Fibroblast of villous mesenchyme (primary cell): ENCODE measurements around the gene MRPL42. TPM values are rescaled to one million over a fixed set of nuclear protein-coding genes. Genes with fewer than 3 reads are reported as not detected.
A peak's percentile ranks its signal among the peaks of the same experiment; 100 is the strongest.

ENCODE experiments used
- DNase-seq: peaks from one replicate; pipeline ENCODE4 v3.0.0-alpha.2; 2010; ENCODE audit warnings: low read depth
- H3K4me3 ChIP-seq: 2 replicates; pipeline ENCODE4 v1.5.1; 2011; ENCODE audit warnings: low read depth, mild to moderate bottlenecking, low read length
- CTCF ChIP-seq: IDR thresholded peaks from 2 replicates; pipeline ENCODE4 v1.5.1; 2012; ENCODE audit warnings: low read depth, mild to moderate bottlenecking, low read length; ENCODE audit not compliant: insufficient read depth
- total RNA-seq: library from RNA; depleted of rRNA; stranded (reverse); fragments of >200 nt; gene quantifications from 2 replicates; pipeline ENCODE4 v1.2.3, GENCODE V29; 2012

MRPL42 gene
- total RNA-seq, 1 donor: 57.0 TPM

- TF ChIP-seq CTCF: no peak
- DNase-seq: no peak
- H3K4me3 ChIP-seq: no peak overlapping the region
These were observed 6.4 kb upstream of the MRPL42 start for GRCh38 chr12:93460902-93461301.

- no peak for TF ChIP-seq CTCF
- H3K4me3 ChIP-seq: no peak overlapping the region
- DNase-seq: no peak
These were observed 5.8 kb upstream of the MRPL42 start for GRCh38 chr12:93461503-93461902.

DNA sequence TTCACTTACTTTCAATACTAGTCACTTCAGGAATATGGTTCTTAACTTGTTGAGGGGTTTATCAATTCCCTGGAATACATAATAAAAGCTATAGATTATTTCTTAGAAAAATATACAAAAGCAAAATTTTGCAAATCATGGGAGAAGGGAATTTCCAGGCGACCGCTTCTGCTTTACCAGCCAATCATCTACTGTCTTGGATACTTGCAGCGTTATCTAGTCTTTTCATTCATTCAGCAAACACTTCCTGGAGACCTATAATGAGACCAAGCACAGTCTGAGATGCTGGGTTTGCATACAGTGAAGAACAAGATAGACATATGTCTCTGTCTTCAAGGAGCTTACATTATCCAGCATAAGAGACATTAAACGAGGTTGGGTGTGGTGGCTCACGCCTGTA, 1.5 kb upstream of the MRPL42 start:
- no peak for TF ChIP-seq CTCF
- no peak overlapping the region for H3K4me3 ChIP-seq

GRCh38 chr12:93466625-93467350, 526 bp upstream of the MRPL42 start:
- no peak for TF ChIP-seq CTCF
- no peak for DNase-seq

More for the DNA sequence above, 1.5 kb upstream of the MRPL42 start:
- DNase-seq: no peak

GRCh38 chr12:93468008-93468371, 676 bp downstream of the MRPL42 start:
- TF ChIP-seq CTCF: no peak
- peak; percentile 2 for DNase-seq
- peak overlapping the region; percentile 68 for H3K4me3 ChIP-seq

More at GRCh38 chr12:93466625-93467350, 526 bp upstream of the MRPL42 start:
- H3K4me3 ChIP-seq: no peak overlapping the region

GRCh38 chr12:93469386-93469785, 2.1 kb downstream of the MRPL42 start:
- TF ChIP-seq CTCF: no peak
- no peak overlapping the region for H3K4me3 ChIP-seq
- no peak for DNase-seq

DNA sequence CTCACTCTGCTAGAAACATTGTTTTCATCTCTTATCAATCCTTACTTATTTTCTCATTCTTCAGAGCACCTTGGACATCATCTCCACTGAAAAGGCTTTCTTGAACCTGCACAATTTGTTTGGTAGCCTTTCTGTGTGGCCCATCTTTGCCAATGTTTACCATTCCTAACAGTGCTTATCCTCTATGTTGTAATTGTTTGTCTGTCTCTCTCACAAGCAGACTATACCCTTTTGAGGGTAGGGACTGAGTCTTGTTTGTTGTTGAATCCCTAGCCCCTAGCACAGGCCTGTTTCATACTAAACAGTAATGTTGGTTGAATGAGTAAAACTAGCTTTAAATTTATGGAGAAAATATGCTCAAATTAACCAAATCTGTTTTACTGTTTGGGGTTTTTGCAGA, 9.2 kb downstream of the MRPL42 start:
- peak; percentile 21 for DNase-seq
- H3K4me3 ChIP-seq: no peak overlapping the region
- no peak for TF ChIP-seq CTCF
